Fibroblast of peridontal ligament (primary cell): ENCODE data around the gene BANF2.
"Not testable (repeated sequence)": the region's sequence is repeated elsewhere in the genome, so short reads cannot be mapped to it uniquely, and the experiment has no call there.

Experiments
- DNase-seq: peaks from one replicate; pipeline ENCODE4 v3.0.0-alpha.2; 2010; ENCODE audit errors: extremely low read depth

The BANF2 gene

GRCh38 chr20:17766226-17766625, 66.5 kb downstream of the BANF2 start:
- no peak for DNase-seq

DNA sequence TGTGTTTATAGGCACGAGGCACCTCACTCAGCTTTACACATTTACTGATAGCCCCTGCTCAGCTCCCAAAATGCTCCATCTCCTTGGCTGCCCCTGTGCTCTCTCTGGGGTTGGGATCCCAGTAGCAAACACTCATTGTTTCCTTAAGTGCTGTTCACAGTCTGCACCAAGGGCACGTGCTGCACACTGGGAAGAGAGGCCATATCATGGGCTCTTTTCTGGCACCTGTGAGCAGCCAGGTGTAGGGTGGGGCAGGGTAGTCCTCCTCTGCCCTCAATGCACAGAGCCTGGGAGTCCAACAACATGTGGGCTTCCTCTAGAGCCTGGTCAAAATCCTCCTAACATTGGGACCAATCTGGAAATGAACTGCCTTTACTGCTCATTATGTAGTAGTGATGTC, 67.9 kb downstream of the BANF2 start:
- no peak for DNase-seq

- DNase-seq, result no peak
These were observed 68.5 kb downstream of the BANF2 start for GRCh38 chr20:17768271-17768670.

- DNase-seq, result not testable (repeated sequence)
These were observed 70.0 kb downstream of the BANF2 start for GRCh38 chr20:17769716-17770115.

GRCh38 chr20:17771206-17772004, 71.6 kb downstream of the BANF2 start:
- DNase-seq, result peak; percentile 34

DNA sequence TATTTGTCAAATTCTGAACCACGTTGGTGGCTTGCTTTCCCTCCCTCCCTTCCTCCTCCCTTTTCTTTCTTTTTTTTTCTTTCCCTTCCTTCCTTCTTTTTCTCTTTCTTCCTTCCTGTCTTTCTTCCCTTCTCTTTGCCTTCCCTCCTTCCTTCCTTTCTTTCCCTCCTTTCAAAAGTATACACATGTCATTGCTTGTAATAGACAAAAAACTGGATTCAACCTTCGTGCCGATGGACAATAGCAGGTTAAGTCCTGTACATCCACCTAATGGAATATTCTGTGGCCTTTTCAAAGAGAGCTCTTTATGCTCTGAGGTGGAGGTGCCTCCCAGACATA, 72.2 kb downstream of the BANF2 start:
- no peak for DNase-seq

GRCh38 chr20:17773619-17774018, 73.9 kb downstream of the BANF2 start:
- no peak for DNase-seq

- DNase-seq, result no peak
These were observed 75.8 kb downstream of the BANF2 start for GRCh38 chr20:17775600-17775999.

GRCh38 chr20:17776551-17776950, 76.8 kb downstream of the BANF2 start:
- no peak for DNase-seq

GRCh38 chr20:17779011-17779410, 79.2 kb downstream of the BANF2 start:
- DNase-seq, result not testable (repeated sequence)

DNA sequence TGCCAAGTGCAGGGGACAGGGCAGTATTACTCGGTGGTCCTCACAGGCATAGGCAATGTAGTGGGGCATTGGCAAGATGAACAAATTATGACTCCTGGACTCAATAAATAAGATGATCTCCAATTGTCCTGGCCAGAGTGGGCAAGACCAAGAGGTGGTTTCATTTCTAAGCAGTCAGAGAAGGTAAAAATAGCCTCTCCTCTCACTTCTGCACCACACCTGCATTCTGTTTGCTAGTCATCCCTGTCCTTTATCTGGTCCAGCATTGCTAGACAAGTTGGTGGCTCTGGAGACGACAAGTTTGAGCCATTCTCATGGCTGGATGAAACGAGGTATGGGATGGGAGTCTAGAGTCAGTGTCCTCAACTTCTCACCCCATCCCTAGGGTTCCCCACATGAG, 83.0 kb downstream of the BANF2 start:
- DNase-seq, result no peak

DNA sequence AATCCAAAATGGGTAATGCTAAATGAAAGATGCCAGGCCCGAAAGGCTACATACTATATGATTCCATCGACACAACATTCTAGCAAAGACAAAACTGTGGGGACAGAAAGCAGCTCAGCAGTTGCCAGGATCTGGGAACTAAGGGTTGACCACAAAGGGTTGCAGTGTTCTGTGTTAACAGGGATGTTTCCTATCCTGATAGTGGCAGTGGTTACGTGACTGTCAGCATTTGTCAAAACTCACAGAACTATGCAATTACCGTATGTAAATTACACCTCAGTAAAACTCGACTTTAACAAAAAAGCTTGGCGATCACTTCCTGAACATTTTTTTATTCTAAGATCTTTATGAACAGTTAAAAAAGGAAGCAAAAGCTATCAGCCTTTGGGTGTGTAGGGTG, 83.9 kb downstream of the BANF2 start:
- no peak for DNase-seq

GRCh38 chr20:17785007-17785406, 85.2 kb downstream of the BANF2 start:
- no peak for DNase-seq
